ENCODE data around the gene LSM4. TPM values are rescaled to one million over a fixed set of nuclear protein-coding genes. Genes with fewer than 3 reads are reported as not detected.

Gene LSM4
- total and polyA plus RNA-seq, 5 donors = 55.6 to 131 (median 65.7) TPM

DNA sequence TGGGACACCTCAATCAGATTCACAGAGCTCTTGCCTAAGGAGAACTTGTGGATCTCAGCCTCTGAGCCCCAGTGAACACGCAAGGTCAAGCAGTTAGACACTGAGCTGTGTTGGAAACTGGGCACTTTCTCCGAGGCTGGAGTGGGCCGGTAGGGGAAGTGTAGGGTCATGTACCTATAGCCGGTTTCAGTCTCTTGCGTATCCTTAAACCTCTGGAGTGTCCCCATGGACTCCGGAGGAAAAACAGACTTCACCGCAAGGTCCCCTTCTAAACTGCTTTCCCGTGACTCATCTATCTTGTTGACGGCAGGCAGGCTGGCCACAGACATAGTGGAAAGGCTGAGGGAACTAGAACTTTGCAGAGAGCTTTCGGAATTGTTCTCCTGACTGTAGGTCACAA is 60.0 kb downstream of the LSM4 start:
- Histone ChIP-seq H3K27ac (ENCODE audit: low read length) (no peak overlapping the region), H3K4me3 (ENCODE audit: low read length) (no peak overlapping the region), H3K9me3 (ENCODE audit: control insufficient read depth, low read length) (no peaks in the 10 kb centered on the region), H3K27me3 (ENCODE audit: control insufficient read depth, insufficient read depth) (no peaks in the 10 kb centered on the region), H3K4me1 (ENCODE audit: control insufficient read depth, insufficient read depth, low read length) (no peaks in the 10 kb centered on the region)
- DNase-seq = peak in 1 of 3 donors; percentile 15
- no peak for ATAC-seq
- WGBS = 94% methylated on average over 10 of the region's 10 CpGs
- intact Hi-C loops (cut with DNase I) = loop anchor here in 1 of 4 donors (10.0 kb wide), 1 partner anchor 142 kb away; no protein-coding TSS in a partner anchor

DNA sequence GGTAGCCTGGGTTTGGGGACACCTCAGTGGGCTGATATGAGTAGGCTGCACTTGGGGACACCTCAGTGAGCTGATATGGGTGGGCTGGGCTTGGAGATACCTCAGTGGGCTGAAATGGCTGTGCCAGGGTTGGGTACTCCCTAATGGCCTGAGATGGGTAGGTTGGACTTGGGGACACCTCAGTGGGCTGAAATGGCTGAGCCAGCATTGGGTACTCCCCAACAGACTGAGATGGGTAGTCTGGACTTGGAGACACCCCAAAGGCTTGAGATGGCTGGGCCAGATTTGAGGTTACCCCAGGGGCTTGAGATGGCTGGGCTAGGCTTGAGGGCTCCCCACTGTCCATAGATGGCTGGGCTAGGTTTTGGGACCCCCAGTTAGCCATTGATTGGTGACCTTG is 60.7 kb downstream of the LSM4 start:
- DNase-seq (no peak), ATAC-seq (no peak)
- intact Hi-C loops (cut with DNase I) = loop anchor here in 1 of 4 donors (10.0 kb wide), 1 partner anchor 143 kb away; no protein-coding TSS in a partner anchor
- Histone ChIP-seq H3K27ac (ENCODE audit: low read length) (no peak overlapping the region), H3K27me3 (ENCODE audit: control insufficient read depth, insufficient read depth) (no peaks in the 10 kb centered on the region), H3K9me3 (ENCODE audit: control insufficient read depth, low read length) (no peaks in the 10 kb centered on the region), H3K4me3 (ENCODE audit: low read length) (no peak overlapping the region), H3K4me1 (ENCODE audit: control insufficient read depth, insufficient read depth, low read length) (no peaks in the 10 kb centered on the region)

DNA sequence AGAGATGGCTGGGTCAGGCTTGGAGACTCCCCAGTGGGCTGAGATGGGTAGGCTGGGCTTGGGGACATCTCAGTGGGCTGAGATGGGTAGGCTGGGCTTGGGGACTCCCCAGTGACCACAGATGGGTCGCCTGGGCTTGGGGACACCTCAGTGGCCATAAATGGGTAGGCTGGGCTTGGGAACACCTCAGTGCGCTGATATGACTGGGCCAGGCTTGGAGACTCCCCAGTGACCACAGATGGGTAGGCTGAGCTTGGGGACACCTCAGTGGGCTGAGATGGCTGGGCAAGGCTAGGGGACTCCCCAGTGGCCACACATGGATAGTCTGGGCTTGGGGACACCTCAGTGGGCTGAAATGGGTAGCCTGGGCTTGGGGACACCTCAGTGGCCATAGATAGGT is 61.4 kb downstream of the LSM4 start:
- H3K27me3 ChIP-seq (ENCODE audit: control insufficient read depth, insufficient read depth) = no peaks in the 10 kb centered on the region
- no peaks in the 10 kb centered on the region for H3K9me3 ChIP-seq (ENCODE audit: control insufficient read depth, low read length)
- no peaks in the 10 kb centered on the region for H3K4me1 ChIP-seq (ENCODE audit: control insufficient read depth, insufficient read depth, low read length)
- 97% methylated on average over 2 of the region's 2 CpGs for WGBS
- no peak for DNase-seq
- no peak overlapping the region for H3K27ac ChIP-seq (ENCODE audit: low read length)
- intact Hi-C loops (cut with DNase I) = loop anchor here in 1 of 4 donors (10.0 kb wide), 1 partner anchor 143 kb away; no protein-coding TSS in a partner anchor
- H3K4me3 ChIP-seq (ENCODE audit: low read length) = no peak overlapping the region
- no peak for ATAC-seq

DNA sequence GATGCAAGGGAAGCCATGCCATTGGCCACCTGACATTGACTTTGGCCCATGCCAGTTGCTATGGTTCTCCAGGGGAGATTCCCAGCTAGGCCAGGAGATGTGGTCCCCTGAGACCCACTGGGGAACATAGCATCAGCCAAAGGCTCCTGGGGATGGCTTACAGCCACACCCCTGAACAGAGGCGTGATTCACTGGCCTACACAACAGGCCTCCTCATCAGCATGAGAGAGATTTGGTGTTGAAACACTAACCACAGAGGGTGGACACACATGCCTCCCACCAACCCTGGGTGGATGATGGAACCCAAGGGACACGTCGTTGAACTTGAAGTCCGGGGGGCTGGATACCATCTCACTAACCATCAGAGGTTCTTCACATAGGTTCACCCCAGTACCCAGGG is 63.0 kb downstream of the LSM4 start:
- intact Hi-C loops (cut with DNase I) = loop anchor here in 1 of 4 donors (10.0 kb wide), 1 partner anchor 145 kb away; no protein-coding TSS in a partner anchor
- DNase-seq = no peak
- Histone ChIP-seq H3K27ac (ENCODE audit: low read length) (no peak overlapping the region), H3K27me3 (ENCODE audit: control insufficient read depth, insufficient read depth) (no peaks in the 10 kb centered on the region), H3K9me3 (ENCODE audit: control insufficient read depth, low read length) (no peaks in the 10 kb centered on the region), H3K4me3 (ENCODE audit: low read length) (no peak overlapping the region), H3K4me1 (ENCODE audit: control insufficient read depth, insufficient read depth, low read length) (no peaks in the 10 kb centered on the region)
- 84% methylated on average over 4 of the region's 4 CpGs for WGBS
- ATAC-seq = no peak

DNA sequence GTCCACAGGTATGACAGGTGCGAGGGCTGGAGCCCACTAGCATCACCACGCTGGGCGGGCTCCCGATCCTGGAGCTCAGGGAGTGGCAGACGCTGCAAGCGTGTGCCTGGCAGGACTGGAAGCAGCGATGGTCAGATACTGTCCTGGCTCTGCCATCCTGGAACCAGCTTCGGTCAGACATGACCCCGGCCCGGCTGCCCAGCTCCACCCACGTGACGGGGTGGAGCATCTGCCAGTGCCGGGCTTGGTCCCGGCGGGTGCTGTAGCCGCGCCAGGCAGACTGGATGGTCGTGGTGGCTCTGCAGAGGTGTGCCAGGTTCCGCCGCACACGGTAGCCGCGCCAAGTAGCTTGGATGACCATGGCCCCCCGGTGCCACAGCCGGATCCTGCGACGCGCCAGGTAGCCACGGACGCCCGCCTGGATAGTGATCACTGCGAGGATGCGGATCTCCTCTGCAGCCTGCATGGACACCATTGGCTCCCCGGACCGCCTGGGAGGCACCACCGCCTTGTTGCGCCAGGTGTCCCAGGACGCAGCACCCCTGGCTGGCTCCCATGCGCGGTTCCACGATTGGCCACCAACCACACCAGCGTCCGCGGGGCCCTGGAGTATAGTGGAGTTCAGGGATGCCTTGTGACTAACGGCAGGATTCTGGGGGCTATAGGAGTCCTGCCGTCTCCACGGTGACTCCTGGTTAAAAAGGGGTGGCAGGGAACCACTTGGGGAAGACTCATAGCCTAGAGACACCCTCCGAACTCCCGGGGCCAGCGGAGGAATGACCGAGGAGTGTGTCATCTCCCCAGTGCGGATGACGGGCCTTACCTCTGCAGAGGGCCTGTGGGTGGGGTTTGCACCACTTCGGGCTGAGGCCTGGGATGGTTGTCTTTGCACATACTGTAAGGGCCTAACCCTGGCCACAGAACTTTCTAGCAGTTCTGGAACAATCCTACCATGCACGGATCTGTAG is 65.1 kb downstream of the LSM4 start:
- intact Hi-C loops (cut with DNase I) = no loop called here
- no peak overlapping the region for H3K27ac ChIP-seq (ENCODE audit: low read length)
- no peaks in the 10 kb centered on the region for H3K4me1 ChIP-seq (ENCODE audit: control insufficient read depth, insufficient read depth, low read length)
- no peaks in the 10 kb centered on the region for H3K9me3 ChIP-seq (ENCODE audit: control insufficient read depth, low read length)
- H3K4me3 ChIP-seq (ENCODE audit: low read length) = no peak overlapping the region
- DNase-seq = peak in 1 of 3 donors; percentile 51
- ATAC-seq = no peak
- H3K27me3 ChIP-seq (ENCODE audit: control insufficient read depth, insufficient read depth) = no peaks in the 10 kb centered on the region
- 91% methylated on average over 55 of the region's 55 CpGs for WGBS

Small RNA genes lying within 50 kb of the gene (microRNA-seq; reads per million reads assigned to microRNA genes)
- gene MIR3188 = 2.1 to 2.7 reads per million in 2 donors

Other genes with a start within 250 kb of the LSM4 start
- 1 to 10 TPM in 2 of 4 donors, under 1 TPM in 2; 0.79 to 1.6 (median 0.97) TPM for gene IL12RB1, start 236.1 kb downstream of the LSM4 start, total RNA-seq
- gene IL12RB1, start 236.1 kb downstream of the LSM4 start, polyA plus RNA-seq = 0.32 TPM
- 1 to 10 TPM; 5.1 to 6.9 (median 6.5) TPM for gene MAST3, start 225.3 kb downstream of the LSM4 start, total RNA-seq
- gene MAST3, start 225.3 kb downstream of the LSM4 start, polyA plus RNA-seq = 2.6 TPM
- gene PIK3R2, start 169.9 kb downstream of the LSM4 start, total RNA-seq = 10 to 100 TPM; 21.3 to 30.1 (median 26.4) TPM
- 7.1 TPM for gene PIK3R2, start 169.9 kb downstream of the LSM4 start, polyA plus RNA-seq
- 10 to 100 TPM; 21.8 to 47.4 (median 35.9) TPM for gene IFI30, start 149.3 kb downstream of the LSM4 start, total RNA-seq
- 10.1 TPM for gene IFI30, start 149.3 kb downstream of the LSM4 start, polyA plus RNA-seq
- 10 to 100 TPM in 2 of 4 donors, 1 to 10 TPM in 2; 8.0 to 12.0 (median 10.0) TPM for gene MPV17L2, start 129.9 kb downstream of the LSM4 start, total RNA-seq
- 19.5 TPM for gene MPV17L2, start 129.9 kb downstream of the LSM4 start, polyA plus RNA-seq
- 10 to 100 TPM; 23.1 to 41.5 (median 29.5) TPM for gene RAB3A, start 119.0 kb downstream of the LSM4 start, total RNA-seq
- 29.1 TPM for gene RAB3A, start 119.0 kb downstream of the LSM4 start, polyA plus RNA-seq
- gene PDE4C, start 96.6 kb downstream of the LSM4 start, total RNA-seq = 1 to 10 TPM in 2 of 4 donors, under 1 TPM in 2; 0.47 to 1.6 (median 0.97) TPM
- gene PDE4C, start 96.6 kb downstream of the LSM4 start, polyA plus RNA-seq = 2.8 TPM
- 1 to 10 TPM in 2 of 4 donors, under 1 TPM in 2; 0.65 to 1.4 (median 1.1) TPM for gene IQCN, start 48.6 kb downstream of the LSM4 start, total RNA-seq
- 5.3 TPM for gene IQCN, start 48.6 kb downstream of the LSM4 start, polyA plus RNA-seq
- gene JUND, start 41.5 kb downstream of the LSM4 start, total RNA-seq = 100 to 1,000 TPM; 117 to 229 (median 122) TPM
- 233 TPM for gene JUND, start 41.5 kb downstream of the LSM4 start, polyA plus RNA-seq
- 10 to 100 TPM; 31.3 to 42.0 (median 35.0) TPM for gene PGPEP1, start 17.5 kb upstream of the LSM4 start, total RNA-seq
- 17.4 TPM for gene PGPEP1, start 17.5 kb upstream of the LSM4 start, polyA plus RNA-seq
- gene GDF15, start 63.1 kb upstream of the LSM4 start, total RNA-seq = under 1 TPM in 3 of 4 donors, not detected in 1; 0.50 to 0.60 (median 0.53) TPM
- gene GDF15, start 63.1 kb upstream of the LSM4 start, polyA plus RNA-seq = 0.25 TPM
- 1 to 10 TPM; 3.1 to 4.3 (median 3.7) TPM for gene LRRC25, start 74.5 kb upstream of the LSM4 start, total RNA-seq
- gene LRRC25, start 74.5 kb upstream of the LSM4 start, polyA plus RNA-seq = 1.5 TPM
- gene SSBP4, start 96.3 kb upstream of the LSM4 start, total RNA-seq = 10 to 100 TPM; 32.7 to 40.0 (median 37.8) TPM
- 36.2 TPM for gene SSBP4, start 96.3 kb upstream of the LSM4 start, polyA plus RNA-seq
- gene ISYNA1, start 115.1 kb upstream of the LSM4 start, total RNA-seq = 10 to 100 TPM; 36.9 to 55.4 (median 45.3) TPM
- 50.7 TPM for gene ISYNA1, start 115.1 kb upstream of the LSM4 start, polyA plus RNA-seq
- 10 to 100 TPM; 12.6 to 19.0 (median 14.0) TPM for gene ELL, start 199.0 kb upstream of the LSM4 start, total RNA-seq
- 9.3 TPM for gene ELL, start 199.0 kb upstream of the LSM4 start, polyA plus RNA-seq
- gene FKBP8, start 220.5 kb upstream of the LSM4 start, total RNA-seq = 100 to 1,000 TPM; 204 to 236 (median 213) TPM
- gene FKBP8, start 220.5 kb upstream of the LSM4 start, polyA plus RNA-seq = 285 TPM
- 10 to 100 TPM; 47.8 to 55.4 (median 52.2) TPM for gene KXD1, start 234.8 kb upstream of the LSM4 start, total RNA-seq
- 49.0 TPM for gene KXD1, start 234.8 kb upstream of the LSM4 start, polyA plus RNA-seq
- gene UBA52, start 248.8 kb upstream of the LSM4 start, total RNA-seq = 100 to 1,000 TPM; 712 to 793 (median 725) TPM
- 622 TPM for gene UBA52, start 248.8 kb upstream of the LSM4 start, polyA plus RNA-seq